Jurkat, Clone E6-1 (cell line): Measurements from ENCODE around the gene ABCG1.

Experiments
- DNase-seq: peaks from one replicate; pipeline ENCODE4 v3.0.0-alpha.2; 2011; ENCODE audit warnings: low read depth, low spot score
- H3K4me3 ChIP-seq: 2 replicates; pipeline ENCODE4 v1.5.1; 2011; ENCODE audit warnings: mild to moderate bottlenecking, low read length, control low read depth, moderate library complexity

The ABCG1 gene

GRCh38 chr21:42227909-42228708, 9.2 kb downstream of the ABCG1 start:
- peak overlapping the region; percentile 40 for H3K4me3 ChIP-seq

GRCh38 chr21:42228709-42229220, 9.8 kb downstream of the ABCG1 start:
- peak overlapping the region; percentile 40 for H3K4me3 ChIP-seq
- DNase-seq, result no peak

More at GRCh38 chr21:42227909-42228708, 9.2 kb downstream of the ABCG1 start:
- DNase-seq, result peak; percentile 97

GRCh38 chr21:42229676-42230075, 10.7 kb downstream of the ABCG1 start:
- H3K4me3 ChIP-seq, result no peak overlapping the region
- DNase-seq, result no peak

- DNase-seq, result no peak
- H3K4me3 ChIP-seq, result no peak overlapping the region
Observed at GRCh38 chr21:42230178-42230577, 11.2 kb downstream of the ABCG1 start.

GRCh38 chr21:42230636-42231035, 11.7 kb downstream of the ABCG1 start:
- DNase-seq, result no peak

GRCh38 chr21:42231756-42232155, 12.8 kb downstream of the ABCG1 start:
- no peak for DNase-seq
- H3K4me3 ChIP-seq, result no peak overlapping the region

More at GRCh38 chr21:42230636-42231035, 11.7 kb downstream of the ABCG1 start:
- H3K4me3 ChIP-seq, result no peak overlapping the region

- peak overlapping the region; percentile 32 for H3K4me3 ChIP-seq
- DNase-seq, result peak; percentile 94
Observed at GRCh38 chr21:42232176-42232825, 13.4 kb downstream of the ABCG1 start.

- DNase-seq, result peak; percentile 89
- peak overlapping the region; percentile 63 for H3K4me3 ChIP-seq
Observed at GRCh38 chr21:42233067-42233961, 14.4 kb downstream of the ABCG1 start.

- DNase-seq, result no peak
- peak overlapping the region; percentile 63 for H3K4me3 ChIP-seq
Observed at GRCh38 chr21:42234041-42234440, 15.1 kb downstream of the ABCG1 start.

- peak overlapping the region; percentile 63 for H3K4me3 ChIP-seq
- peak; percentile 76 for DNase-seq
Observed at GRCh38 chr21:42234464-42235241, 15.7 kb downstream of the ABCG1 start.

GRCh38 chr21:42235593-42235992, 16.7 kb downstream of the ABCG1 start:
- no peak overlapping the region for H3K4me3 ChIP-seq
- DNase-seq, result no peak

- no peak for DNase-seq
- no peak overlapping the region for H3K4me3 ChIP-seq
Observed at GRCh38 chr21:42236014-42236413, 17.1 kb downstream of the ABCG1 start.

GRCh38 chr21:42236693-42237092, 17.8 kb downstream of the ABCG1 start:
- DNase-seq, result peak; percentile 50
- no peak overlapping the region for H3K4me3 ChIP-seq

GRCh38 chr21:42237161-42237560, 18.2 kb downstream of the ABCG1 start:
- H3K4me3 ChIP-seq, result no peak overlapping the region
- DNase-seq, result no peak

GRCh38 chr21:42237577-42237976, 18.6 kb downstream of the ABCG1 start:
- no peak overlapping the region for H3K4me3 ChIP-seq

GRCh38 chr21:42238185-42238934, 19.4 kb downstream of the ABCG1 start:
- peak; percentile 75 for DNase-seq
- H3K4me3 ChIP-seq, result no peak overlapping the region

More at GRCh38 chr21:42237577-42237976, 18.6 kb downstream of the ABCG1 start:
- peak; percentile 58 for DNase-seq

- DNase-seq, result no peak
- no peak overlapping the region for H3K4me3 ChIP-seq
Observed at GRCh38 chr21:42239556-42239955, 20.6 kb downstream of the ABCG1 start.

GRCh38 chr21:42239973-42240372, 21.0 kb downstream of the ABCG1 start:
- DNase-seq, result no peak
- H3K4me3 ChIP-seq, result no peak overlapping the region
